GM12878 (cell line): Measurements from ENCODE around the gene EVI5L. TPM values are rescaled to one million over a fixed set of nuclear protein-coding genes. Genes with fewer than 3 reads are reported as not detected.

ENCODE experiments used
- ATAC-seq: fragments of 200-7000 bp; cut with Tn5 transposase; 3 replicates; pipeline ENCODE4 v1.9.1; 2020; ENCODE audit warnings: mild to moderate bottlenecking, moderate library complexity
- BruUV-seq: library from RNA; stranded (reverse); fragments of 400-500 nt; replicated peaks from 2 replicates; lab custom pipeline; 2021; lab: Mats Ljungman, UMichigan
- CTCF ChIA-PET: fragments of 300-600 bp; sonication (Branson Sonifier 250); formaldehyde crosslinking; extraction: SDS; loops from one replicate; lab custom pipeline; 2021; ENCODE audit warnings: inconsistent platforms; lab: Yijun Ruan, JAX
- POLR2A ChIA-PET: fragments of 350-600 bp; formaldehyde crosslinking; extraction: SDS; loops from one replicate; lab custom pipeline; 2021; ENCODE audit warnings: inconsistent platforms; lab: Charles Lee
- RAD21 ChIA-PET: fragments of 300-600 bp; sonication (Branson Sonifier 250); formaldehyde crosslinking; loops from one replicate; lab custom pipeline; 2023; ENCODE audit warnings: antibody characterized with exemption; ENCODE audit not compliant: unreplicated experiment; lab: Charles Lee
- SMC1A ChIA-PET: fragments of 300-600 bp; sonication (Branson Sonifier 250); formaldehyde crosslinking; loops from one replicate; lab custom pipeline; 2023; ENCODE audit not compliant: unreplicated experiment, uncharacterized antibody; lab: Charles Lee
- DNase-seq: peaks from one replicate; pipeline ENCODE4 v3.0.0-alpha.2; 2011; ENCODE audit warnings: low read depth, low spot score
- FAIRE-seq: peaks from 3 replicates; lab custom pipeline; 2011; peaks lifted over from hg19 to GRCh38; lab: Jason Lieb, UNC
- H2AFZ ChIP-seq: 2 replicates; pipeline ENCODE4 v1.6.0; 2011; ENCODE audit warnings: low read depth, low read length, control low read depth; ENCODE audit not compliant: control insufficient read depth
- H3K27ac ChIP-seq: 2 replicates; pipeline ENCODE4 v1.5.1; 2011; ENCODE audit warnings: control low read depth; ENCODE audit not compliant: control insufficient read depth, insufficient read depth
- H3K27me3 ChIP-seq, 2 experiments: replicated peaks in 1 of 2; 2 replicates each; pipeline versions ENCODE4 v1.6.0 to v1.6.1; 2011; ENCODE audit warnings: low read length in 1 of 2; ENCODE audit not compliant: control insufficient read depth in 2 of 2, insufficient read depth in 2 of 2
- H3K36me3 ChIP-seq, 2 experiments: 2 replicates each; pipeline ENCODE4 v1.5.1; 2011; ENCODE audit warnings: low read length in 1 of 2; ENCODE audit not compliant: control insufficient read depth in 2 of 2, insufficient read depth in 2 of 2
- H3K4me1 ChIP-seq: 2 replicates; pipeline ENCODE4 v1.6.1; 2011; ENCODE audit warnings: mild to moderate bottlenecking, low read length, moderate library complexity, mixed read lengths; ENCODE audit not compliant: control insufficient read depth, insufficient read depth
- H3K4me2 ChIP-seq: 2 replicates; pipeline ENCODE4 v1.6.0; 2011; ENCODE audit warnings: control low read depth; ENCODE audit not compliant: control insufficient read depth, insufficient read depth
- H3K4me3 ChIP-seq: fragments of 200-600 bp; sonication (generic); 2 replicates; pipeline ENCODE4 v1.5.1; 2016
- H3K79me2 ChIP-seq: 2 replicates; pipeline ENCODE4 v1.6.0; 2011; ENCODE audit warnings: low read length; ENCODE audit not compliant: control insufficient read depth, insufficient read depth
- H3K9ac ChIP-seq: 2 replicates; pipeline ENCODE4 v1.8.0; 2011; ENCODE audit warnings: low read length, control low read depth, mixed read lengths; ENCODE audit not compliant: control insufficient read depth, insufficient read depth
- H3K9me3 ChIP-seq: replicated peaks from 3 replicates; pipeline ENCODE4 v1.5.1; 2011; ENCODE audit warnings: mild to moderate bottlenecking, low read length; ENCODE audit not compliant: control insufficient read depth, insufficient read depth
- H4K20me1 ChIP-seq: 2 replicates; pipeline ENCODE4 v1.6.0; 2011; ENCODE audit not compliant: control insufficient read depth, insufficient read depth
- BACH1 ChIP-seq: fragments of 450-650 bp; IDR thresholded peaks from 2 replicates; pipeline ENCODE4 v1.6.1; 2017; ENCODE audit warnings: mild to moderate bottlenecking, borderline replicate concordance
- CBX3 ChIP-seq: fragments of 200-600 bp; sonication (generic); IDR thresholded peaks from 2 replicates; pipeline ENCODE4 v1.6.1; 2016; ENCODE audit warnings: low read depth, borderline replicate concordance
- CHD1 ChIP-seq: IDR thresholded peaks from 2 replicates; pipeline ENCODE4 v1.6.1; 2012; ENCODE audit warnings: low read depth, low read length, improper control_type of control experiment
- EGR1 ChIP-seq, 2 experiments: IDR thresholded peaks; 1 replicate in 1 of 2; 2 replicates in 1 of 2; pipeline ENCODE4 v1.6.1; 2011 to 2012; ENCODE audit warnings: low read depth in 2 of 2, low read length in 2 of 2, borderline replicate concordance in 1 of 2, mild to moderate bottlenecking in 1 of 2, moderate library complexity in 1 of 2
- PAX8 ChIP-seq: fragments of 450-650 bp; IDR thresholded peaks from 2 replicates; pipeline ENCODE4 v1.6.1; 2017; ENCODE audit warnings: mild to moderate bottlenecking, moderate library complexity
- POLR2A ChIP-seq: IDR thresholded peaks from 2 replicates; pipeline ENCODE4 v1.6.1; 2011; ENCODE audit warnings: low read depth, mild to moderate bottlenecking, low read length
- RAD21 ChIP-seq: IDR thresholded peaks from 2 replicates; pipeline ENCODE4 v1.6.1; 2011; ENCODE audit warnings: mild to moderate bottlenecking, low read depth, low read length, moderate library complexity; ENCODE audit not compliant: insufficient read depth
- SMC3 ChIP-seq: IDR thresholded peaks from 2 replicates; pipeline ENCODE4 v1.6.1; 2011; ENCODE audit warnings: low read length, improper control_type of control experiment, borderline replicate concordance
- TAF1 ChIP-seq: IDR thresholded peaks from 2 replicates; pipeline ENCODE4 v1.6.1; 2011; ENCODE audit warnings: mild to moderate bottlenecking, low read depth, low read length, borderline replicate concordance
- YBX1 ChIP-seq: fragments of 450-650 bp; IDR thresholded peaks from 2 replicates; pipeline ENCODE4 v1.6.1; 2016; ENCODE audit warnings: antibody characterized with exemption
- YY1 ChIP-seq: IDR thresholded peaks from 2 replicates; pipeline ENCODE4 v1.6.1; 2011; ENCODE audit warnings: low read depth, mild to moderate bottlenecking, low read length
- ZNF622 ChIP-seq: fragments of 450-650 bp; IDR thresholded peaks from 2 replicates; pipeline ENCODE4 v1.6.1; 2017; ENCODE audit warnings: mild to moderate bottlenecking, inconsistent platforms
- WGBS: methylation state at CpG from one replicate; pipeline ENCODE4 v1.1.6; 2016; ENCODE audit warnings: low lambda C conversion rate; ENCODE audit not compliant: insufficient replicate concordance, insufficient coverage; ENCODE audit errors: missing lambda C conversion rate; 5-methylcytosine and 5-hydroxymethylcytosine counted together
- in situ Hi-C: fragments of 300-500 bp; cut with MboI; formaldehyde crosslinking; loops from 9 replicates; pipeline ENCODE4 v1.14.3; 2018; ENCODE audit warnings: mixed read lengths
- intact Hi-C: fragments of 100-400 bp; cut with micrococcal nuclease; formaldehyde crosslinking; loops from one replicate; pipeline ENCODE4 v1.14.2; 2022; ENCODE audit not compliant: unreplicated experiment
- polyA plus RNA-seq, 11 experiments: library from polyadenylated mRNA; depleted of rRNA in 4 of 11; unstranded in 6 of 11; stranded (reverse) in 5 of 11; fragments of >200 nt; fragmentation: Nextera tagmentation in 4 of 11; fragmentation: Illumina TruSeq in 1 of 11; extraction: Ambion mirVana in 4 of 11; extraction: Trizol in 1 of 11; gene quantifications; 1 replicate in 1 of 11; 2 replicates in 10 of 11; pipeline versions ENCODE4 v1.2.1 to v1.2.3, GENCODE V29; 2011 to 2016; ENCODE audit warnings: inconsistent platforms in 2 of 11, missing spikeins in 2 of 11, low read depth in 1 of 11
- total RNA-seq, 4 experiments: library from RNA; depleted of rRNA in 3 of 4; stranded (reverse); fragments of >200 nt in 3 of 4; fragmentation: Illumina TruSeq in 1 of 4; extraction: Trizol in 1 of 4; gene quantifications; 2 replicates each; pipeline versions ENCODE4 v1.2.1 to v1.2.3, GENCODE V29; 2013 to 2021
- TF ChIP-seq, protein P1 (sequence below), 3 experiments: IDR thresholded peaks in 2 of 3; conservative IDR thresholded peaks in 1 of 3; 2 replicates each; pipeline ENCODE4 v1.5.1; 2011; ENCODE audit warnings: low read depth in 3 of 3, low read length in 3 of 3, mild to moderate bottlenecking in 3 of 3, control low read depth in 2 of 3, moderate library complexity in 2 of 3, inconsistent platforms in 1 of 3, mixed read lengths in 1 of 3; ENCODE audit not compliant: control insufficient read depth in 2 of 3, insufficient read depth in 1 of 3; ENCODE audit errors: extremely low read depth in 1 of 3

The EVI5L gene
- total and polyA plus RNA-seq, 10 of the 15 experiments (the other 5 are each of a cell fraction or from before 2014, with no cell fraction given) = 0.23 to 13.8 (median 5.0) TPM

DNA sequence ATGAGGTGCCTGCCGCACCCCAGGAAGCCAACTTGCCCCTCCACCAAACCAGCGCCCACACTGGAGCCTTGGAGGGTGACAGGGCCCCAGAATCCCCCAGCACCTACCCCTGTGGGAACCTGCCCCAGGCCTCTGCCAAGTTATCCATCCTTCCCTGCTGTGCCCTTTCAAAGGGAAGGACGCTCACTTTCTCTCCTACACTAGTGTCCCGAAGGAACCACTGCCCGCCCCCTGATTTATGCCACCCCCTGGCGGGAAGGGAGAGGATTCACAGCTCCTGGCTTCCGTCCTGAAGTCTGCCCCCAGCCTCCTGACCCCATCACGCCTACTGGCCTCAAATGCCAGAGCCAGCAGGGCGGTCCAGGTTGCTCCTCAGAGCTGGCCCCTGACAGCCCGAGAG is 1.4 kb downstream of the EVI5L start (continued):
- TF ChIP-seq, protein P1, sequence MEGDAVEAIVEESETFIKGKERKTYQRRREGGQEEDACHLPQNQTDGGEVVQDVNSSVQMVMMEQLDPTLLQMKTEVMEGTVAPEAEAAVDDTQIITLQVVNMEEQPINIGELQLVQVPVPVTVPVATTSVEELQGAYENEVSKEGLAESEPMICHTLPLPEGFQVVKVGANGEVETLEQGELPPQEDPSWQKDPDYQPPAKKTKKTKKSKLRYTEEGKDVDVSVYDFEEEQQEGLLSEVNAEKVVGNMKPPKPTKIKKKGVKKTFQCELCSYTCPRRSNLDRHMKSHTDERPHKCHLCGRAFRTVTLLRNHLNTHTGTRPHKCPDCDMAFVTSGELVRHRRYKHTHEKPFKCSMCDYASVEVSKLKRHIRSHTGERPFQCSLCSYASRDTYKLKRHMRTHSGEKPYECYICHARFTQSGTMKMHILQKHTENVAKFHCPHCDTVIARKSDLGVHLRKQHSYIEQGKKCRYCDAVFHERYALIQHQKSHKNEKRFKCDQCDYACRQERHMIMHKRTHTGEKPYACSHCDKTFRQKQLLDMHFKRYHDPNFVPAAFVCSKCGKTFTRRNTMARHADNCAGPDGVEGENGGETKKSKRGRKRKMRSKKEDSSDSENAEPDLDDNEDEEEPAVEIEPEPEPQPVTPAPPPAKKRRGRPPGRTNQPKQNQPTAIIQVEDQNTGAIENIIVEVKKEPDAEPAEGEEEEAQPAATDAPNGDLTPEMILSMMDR (IDR thresholded peaks at IDR 0.05 in 2 of 3, conservative IDR thresholded peaks at IDR 0.05 in 1 of 3; ENCODE audit: control insufficient read depth in 2 of 3, extremely low read depth in 1 of 3, insufficient read depth in 1 of 3, low read depth in 3 of 3, low read length in 3 of 3) = peak; percentile 8 to 32 (median 27); a peak in 3 of 6 replicates
- TF ChIP-seq CBX3 (no peak), PAX8 (no peak), BACH1 (no peak), ZNF622 (no peak), POLR2A (no peak), YY1 (no peak), RAD21 (peak; percentile 31), EGR1 (IDR thresholded peaks at IDR 0.05; ENCODE audit: borderline replicate concordance in 1 of 2, low read depth in 2 of 2, low read length in 2 of 2) (no peak), TAF1 (no peak), SMC3 (peak; percentile 23; the same call in 1 of the 2 replicates)

DNA sequence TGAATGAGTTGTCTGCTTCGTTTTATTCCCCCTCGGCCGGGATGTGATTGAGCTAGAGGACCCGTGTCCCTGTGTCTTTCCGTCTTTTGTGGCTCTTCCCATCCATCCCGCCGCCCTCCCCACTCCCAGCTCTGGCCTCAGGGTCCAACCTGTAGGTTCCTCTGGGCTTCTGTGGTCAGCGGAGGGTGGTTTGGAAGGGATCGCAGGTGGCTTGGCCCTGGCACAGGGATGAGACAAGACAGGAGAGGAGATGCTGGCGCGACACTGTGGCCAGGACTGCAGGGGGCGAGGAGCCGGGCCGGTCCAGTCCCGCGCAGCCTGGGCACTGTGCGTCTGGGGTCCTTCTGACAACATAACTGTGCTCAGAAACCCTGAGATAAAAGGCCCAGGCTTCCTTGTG is 2.0 kb downstream of the EVI5L start:
- FAIRE-seq = no peak
- ChIA-PET SMC1A (interaction anchor here (1.2 to 1.3 kb wide), 2 partner anchors 10 to 32 kb away, joined by 6 read pairs; no protein-coding TSS in a partner anchor), RAD21 (interaction anchor here (0.8 to 1.4 kb wide), 3 partner anchors 13 to 264 kb away, joined by 4 to 6 read pairs (median 4); no protein-coding TSS in a partner anchor), POLR2A (interaction anchor here (0.6 kb wide), 1 partner anchor 27 kb away, joined by 4 read pairs; no protein-coding TSS in a partner anchor), CTCF (interaction anchor here (0.8 to 1.7 kb wide), 7 partner anchors 10 to 465 kb away, joined by 3 to 7 read pairs (median 4); partner anchors contain the start of gene TRAPPC5)
- H3K9ac ChIP-seq = no peak overlapping the region
- ATAC-seq = no peak
- DNase-seq = no peak
- in situ Hi-C loops = no loop called here
- no peak overlapping the region for H3K27ac ChIP-seq
- BruUV-seq = no TSS peak
- TF ChIP-seq CHD1 (no peak), POLR2A (0 out of 2 replicates have a peak, but pooled peaks have one; percentile 3), YBX1 (no peak)
- H3K79me2 ChIP-seq = no peaks in the 10 kb centered on the region
- H2AFZ ChIP-seq = no peak overlapping the region
- H3K4me1 ChIP-seq = peaks cover 6% of the 10 kb centered on the region
- no peaks in the 10 kb centered on the region for H3K36me3 ChIP-seq
- WGBS = 93% methylated on average over 17 of the region's 17 CpGs
- no peak overlapping the region for H3K4me2 ChIP-seq
- H4K20me1 ChIP-seq = no peaks in the 10 kb centered on the region
- intact Hi-C loops = no loop called here
- no peak overlapping the region for H3K4me3 ChIP-seq
- no peaks in the 10 kb centered on the region; the same call in 2 of the 3 replicates for H3K9me3 ChIP-seq
- H3K27me3 ChIP-seq = no peaks in the 10 kb centered on the region
